ENCODE data around the gene GPD1. TPM values are rescaled to one million over a fixed set of nuclear protein-coding genes. Genes with fewer than 3 reads are reported as not detected.
A peak's percentile ranks its signal among the peaks of the same experiment; 100 is the strongest.

Gene GPD1
- total RNA-seq, 2 donors from 2014 or later = 0.93 to 1.1 TPM

- H3K9me3 ChIP-seq (ENCODE audit: control insufficient read depth, low read length) = no peaks in the 10 kb centered on the region
- H3K4me3 Mint-ChIP-seq = peak overlapping the region; percentile 92
- H3K27me3 Mint-ChIP-seq (ENCODE audit: insufficient read depth) = no peaks in the 10 kb centered on the region
- H3K27ac Mint-ChIP-seq = peak overlapping the region; percentile 97
- H3K9me3 Mint-ChIP-seq = no peaks in the 10 kb centered on the region
- DNase-seq = no peak
- 28 to 31% methylated on average over 18 to 26 of the region's 26 CpGs for WGBS, 2 experiments (ENCODE audit: insufficient coverage in 1 of 2, insufficient read length in 1 of 2)
- no peaks in the 10 kb centered on the region for H3K27me3 ChIP-seq (ENCODE audit: control insufficient read depth, insufficient read depth, low read length, poor library complexity, severe bottlenecking)
- peak overlapping the region; percentile 87 for H3K9ac ChIP-seq (ENCODE audit: extremely low read depth, low read length, poor library complexity, severe bottlenecking)
- peaks cover 20% of the 10 kb centered on the region for H3K4me1 Mint-ChIP-seq
- peak overlapping the region; percentile 85 for H3K27ac ChIP-seq (ENCODE audit: low read depth, low read length)
- H3K4me3 ChIP-seq (ENCODE audit: low read length) = peak overlapping the region; percentile 99
- peaks cover 5% of the 10 kb centered on the region for H3K36me3 ChIP-seq (ENCODE audit: control insufficient read depth, insufficient read depth, low read length)
- TF ChIP-seq CTCF (conservative IDR thresholded peaks at IDR 0.05) = no peak
- peaks cover 18% of the 10 kb centered on the region for H3K4me1 ChIP-seq (ENCODE audit: control insufficient read depth, insufficient read depth, low read length)
- H3K36me3 Mint-ChIP-seq (ENCODE audit: low read depth) = peaks cover 16% of the 10 kb centered on the region
Measured at GRCh38 chr12:50112456-50113218, 8.8 kb downstream of the GPD1 start.

GRCh38 chr12:50117057-50117622 lies 13.3 kb downstream of the GPD1 start:
- Histone ChIP-seq H3K36me3 (ENCODE audit: control insufficient read depth, insufficient read depth, low read length) (peaks cover 10% of the 10 kb centered on the region), H3K27ac (ENCODE audit: low read depth, low read length) (no peak overlapping the region), H3K9ac (ENCODE audit: extremely low read depth, low read length, poor library complexity, severe bottlenecking) (no peak overlapping the region), H3K4me1 (ENCODE audit: control insufficient read depth, insufficient read depth, low read length) (no peaks in the 10 kb centered on the region), H3K27me3 (ENCODE audit: control insufficient read depth, insufficient read depth, low read length, poor library complexity, severe bottlenecking) (no peaks in the 10 kb centered on the region), H3K9me3 (ENCODE audit: control insufficient read depth, low read length) (no peaks in the 10 kb centered on the region), H3K4me3 (ENCODE audit: low read length) (no peak overlapping the region)
- no peak for TF ChIP-seq CTCF (conservative IDR thresholded peaks at IDR 0.05)
- Mint-ChIP-seq H3K27me3 (ENCODE audit: insufficient read depth) (no peaks in the 10 kb centered on the region), H3K9me3 (no peaks in the 10 kb centered on the region), H3K4me1 (peaks cover 7% of the 10 kb centered on the region), H3K27ac (no peak overlapping the region), H3K36me3 (ENCODE audit: low read depth) (peaks cover 26% of the 10 kb centered on the region), H3K4me3 (no peak overlapping the region)
- WGBS, 2 experiments (ENCODE audit: insufficient coverage in 1 of 2, insufficient read length in 1 of 2) = 91 to 94% methylated on average over 3 to 6 of the region's 6 CpGs
- DNase-seq = no peak

GRCh38 chr12:50119387-50119786 lies 15.6 kb downstream of the GPD1 start:
- no peaks in the 10 kb centered on the region for H3K27me3 ChIP-seq (ENCODE audit: control insufficient read depth, insufficient read depth, low read length, poor library complexity, severe bottlenecking)
- peaks cover 10% of the 10 kb centered on the region for H3K36me3 ChIP-seq (ENCODE audit: control insufficient read depth, insufficient read depth, low read length)
- Mint-ChIP-seq H3K36me3 (ENCODE audit: low read depth) (peaks cover 34% of the 10 kb centered on the region), H3K4me1 (no peaks in the 10 kb centered on the region), H3K9me3 (no peaks in the 10 kb centered on the region), H3K27ac (no peak overlapping the region), H3K4me3 (no peak overlapping the region), H3K27me3 (ENCODE audit: insufficient read depth) (no peaks in the 10 kb centered on the region)
- WGBS, 2 experiments (ENCODE audit: insufficient coverage in 1 of 2, insufficient read length in 1 of 2) = 100% methylated on average over 2 of the region's 2 CpGs; no CpG with 5 or more reads in 1 of the 2 experiments
- H3K4me3 ChIP-seq (ENCODE audit: low read length) = no peak overlapping the region
- H3K9me3 ChIP-seq (ENCODE audit: control insufficient read depth, low read length) = no peaks in the 10 kb centered on the region
- H3K4me1 ChIP-seq (ENCODE audit: control insufficient read depth, insufficient read depth, low read length) = no peaks in the 10 kb centered on the region
- H3K9ac ChIP-seq (ENCODE audit: extremely low read depth, low read length, poor library complexity, severe bottlenecking) = no peak overlapping the region
- no peak overlapping the region for H3K27ac ChIP-seq (ENCODE audit: low read depth, low read length)
- TF ChIP-seq CTCF (conservative IDR thresholded peaks at IDR 0.05) = no peak
- no peak for DNase-seq
